PC-3 (cell line): ENCODE measurements around the gene KIAA1210.

Experiments
- EZH2 ChIP-seq: fragments of 300-600 bp; sonication (generic); IDR thresholded peaks from one replicate; pipeline ENCODE4 v1.6.1; 2017; ENCODE audit warnings: antibody characterized with exemption, mild to moderate bottlenecking, low read length; ENCODE audit not compliant: unreplicated experiment
- EZH2phosphoT487 ChIP-seq: fragments of 300-600 bp; sonication (generic); IDR thresholded peaks from 2 replicates; pipeline ENCODE4 v1.6.1; 2018; ENCODE audit warnings: mild to moderate bottlenecking, antibody characterized with exemption, low read length, borderline replicate concordance

DNA sequence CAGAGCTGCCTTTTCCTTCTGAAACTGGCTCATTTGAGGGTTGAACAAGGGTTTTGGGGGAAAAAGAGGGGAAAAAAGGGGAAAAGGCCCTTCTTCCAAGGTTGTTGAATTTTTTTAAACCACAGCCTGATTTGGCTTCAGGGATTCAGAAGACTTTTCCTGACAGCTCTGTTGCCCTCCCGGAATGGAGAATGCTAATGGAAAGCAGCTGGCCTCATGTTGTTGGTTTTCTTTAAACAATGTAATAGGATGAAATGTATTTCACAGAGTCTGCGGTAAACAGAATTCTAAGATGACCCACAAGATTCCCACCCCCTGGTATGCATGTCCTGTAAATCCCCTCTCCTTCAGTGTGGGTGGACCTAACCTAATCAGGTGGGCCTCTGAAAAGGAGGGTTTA, 3.3 kb upstream of the KIAA1210 start:
- no peak for TF ChIP-seq EZH2phosphoT487
- TF ChIP-seq EZH2 = no peak
